Ramos (cell line): Measurements from ENCODE around the gene ZCCHC14.
"Not testable (repeated sequence)": the region's sequence is repeated elsewhere in the genome, so short reads cannot be mapped to it uniquely, and the experiment has no call there.

ENCODE experiments used
- in situ Hi-C: fragments of 300-500 bp; cut with MboI; formaldehyde crosslinking; loops from one replicate; pipeline ENCODE4 v1.14.3; 2022; ENCODE audit warnings: low sequenced_read_pairs; ENCODE audit not compliant: unreplicated experiment

ZCCHC14 gene

DNA sequence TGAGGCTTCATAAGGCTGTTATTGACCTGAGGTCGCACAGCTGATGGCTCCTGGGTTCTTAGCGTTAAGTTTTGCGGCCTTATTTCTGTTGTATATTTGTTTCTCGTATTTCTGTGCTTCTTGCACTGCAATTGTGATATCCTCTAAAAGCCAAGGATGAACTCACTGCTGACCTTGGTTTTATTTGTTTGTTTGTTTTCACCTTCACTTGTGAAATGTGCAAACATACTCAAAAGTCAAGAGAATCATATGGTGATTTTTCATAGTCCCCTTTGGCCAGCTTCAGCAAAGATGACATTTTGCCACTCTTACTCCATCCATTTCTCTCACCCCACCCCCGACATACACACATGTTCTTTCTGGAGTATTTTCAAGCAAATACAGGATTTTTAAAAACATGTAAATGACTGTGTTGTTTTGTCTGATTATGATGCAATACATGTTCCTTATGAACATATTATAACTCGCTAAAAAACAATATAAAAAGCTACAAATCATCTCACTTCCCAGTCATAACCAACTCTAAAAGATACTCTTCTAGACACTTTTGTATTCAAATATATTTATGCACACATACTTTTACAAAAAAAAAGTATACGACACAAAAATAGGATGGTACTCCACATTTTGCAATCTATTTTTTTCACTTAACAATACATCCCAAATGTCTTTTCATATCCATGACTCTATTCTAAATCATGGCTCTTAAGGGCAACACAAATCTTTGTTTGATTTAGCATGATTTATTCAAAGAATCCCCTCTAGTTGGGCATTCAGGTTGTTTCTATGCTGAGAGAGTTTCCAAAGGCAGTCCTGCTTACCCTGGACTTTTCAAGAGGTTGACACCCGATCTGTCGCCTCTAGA is 5.7 kb upstream of the ZCCHC14 start:
- in situ Hi-C loops = no loop called here

DNA sequence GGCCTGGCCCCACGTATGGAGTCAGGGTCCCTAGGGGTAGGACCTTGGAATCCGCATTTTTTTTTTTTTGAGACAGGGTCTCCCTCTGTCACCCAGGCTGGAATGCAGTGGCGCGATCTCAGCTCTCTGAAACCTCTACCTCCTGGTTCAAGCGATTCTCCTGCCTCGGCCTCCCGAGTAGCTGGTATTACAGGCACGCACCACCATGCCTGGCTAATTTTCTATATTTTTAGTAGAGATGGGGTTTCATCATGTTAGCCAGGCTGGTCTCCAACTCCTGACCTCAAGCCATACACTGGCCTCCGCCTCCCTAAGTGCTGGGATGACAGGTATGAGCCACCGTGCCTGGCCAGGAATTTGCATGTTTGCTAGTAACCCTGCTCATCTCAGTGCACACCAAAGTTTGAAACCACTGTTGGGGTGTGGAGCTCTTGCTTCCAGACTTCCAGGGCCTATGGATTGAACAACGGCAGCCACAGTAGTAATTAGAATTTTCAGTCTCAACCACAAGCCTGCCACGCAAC is 5.0 kb upstream of the ZCCHC14 start:
- in situ Hi-C loops = not testable (repeated sequence)

DNA sequence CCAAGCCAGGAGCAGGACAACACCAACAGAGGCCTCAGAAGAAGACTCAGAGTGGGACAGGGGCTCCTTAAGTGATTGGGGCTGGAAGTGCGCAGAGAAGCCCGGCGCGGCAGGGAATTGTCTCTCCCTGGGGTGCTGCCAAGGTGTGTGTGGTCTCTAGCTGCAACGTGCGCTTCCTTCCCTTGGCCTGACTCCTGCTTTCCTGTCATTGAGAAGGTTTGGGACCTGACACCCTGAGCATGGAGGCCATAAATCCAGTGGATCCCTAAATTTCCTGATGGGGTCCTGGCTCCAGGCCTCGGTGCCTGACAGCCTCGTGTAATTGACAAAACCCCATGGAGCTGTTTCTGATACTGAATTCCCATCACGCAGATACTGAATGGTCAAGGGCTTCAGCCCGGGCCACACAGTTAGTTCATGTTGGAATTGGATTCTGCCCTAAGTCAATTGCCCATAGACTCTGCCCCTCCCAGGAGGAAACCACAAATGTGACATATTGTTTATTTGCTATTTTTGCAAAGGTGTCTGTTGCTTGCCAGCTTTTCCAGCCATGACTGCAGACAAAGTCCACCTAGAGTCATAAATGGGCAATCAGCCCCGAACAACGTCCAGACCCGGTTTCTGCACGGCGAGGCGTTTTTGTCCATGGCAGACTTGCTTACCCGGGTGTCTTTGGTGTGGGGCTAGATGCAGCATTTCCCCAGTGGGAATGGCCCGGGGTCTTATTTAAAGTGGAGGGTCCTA is 4.4 kb upstream of the ZCCHC14 start:
- in situ Hi-C loops = not testable (repeated sequence)

GRCh38 chr16:87496447-87496801 is 3.6 kb upstream of the ZCCHC14 start:
- in situ Hi-C loops = no loop called here

DNA sequence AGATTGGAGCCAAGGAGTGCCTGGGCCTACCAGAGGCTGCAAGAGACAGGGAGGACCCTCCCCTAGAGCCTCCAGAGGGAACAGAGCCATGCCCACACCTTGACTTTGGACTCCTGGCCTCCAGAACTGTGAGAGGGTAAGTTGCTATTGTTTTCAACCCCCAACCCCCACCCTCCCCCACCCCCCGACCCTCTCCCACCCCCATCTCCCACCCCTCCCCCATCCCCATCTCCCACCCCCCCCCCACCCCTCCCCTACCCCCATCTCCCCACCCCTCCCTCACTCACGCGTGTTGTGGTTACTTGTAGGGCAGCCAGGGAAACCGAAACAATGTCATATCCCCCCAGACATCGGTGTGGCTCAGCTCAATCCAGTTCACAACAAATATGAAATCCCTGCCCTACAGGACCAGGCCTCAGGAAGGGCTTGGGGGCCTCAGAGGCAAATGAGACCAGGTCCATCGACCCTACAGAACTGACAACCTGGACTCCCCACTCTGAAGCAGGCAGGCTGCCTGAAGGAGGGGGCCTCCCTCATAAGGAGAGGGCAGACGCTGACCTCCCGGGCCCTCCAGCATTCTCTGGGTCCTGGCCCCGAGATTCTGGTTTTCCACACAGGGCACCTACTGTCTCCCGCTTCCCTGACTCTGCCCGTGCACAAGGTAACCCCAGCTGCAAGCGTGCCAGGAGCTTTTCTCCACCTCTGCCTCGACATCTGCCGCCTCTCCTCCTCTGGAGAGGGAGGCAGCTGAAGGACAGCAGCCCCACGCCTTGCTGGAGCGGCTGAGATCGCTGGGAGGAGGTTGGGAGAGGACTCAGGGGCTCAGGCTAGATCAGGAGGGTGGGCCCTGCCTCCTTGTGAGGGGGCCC is 3.0 kb upstream of the ZCCHC14 start:
- in situ Hi-C loops = no loop called here

DNA sequence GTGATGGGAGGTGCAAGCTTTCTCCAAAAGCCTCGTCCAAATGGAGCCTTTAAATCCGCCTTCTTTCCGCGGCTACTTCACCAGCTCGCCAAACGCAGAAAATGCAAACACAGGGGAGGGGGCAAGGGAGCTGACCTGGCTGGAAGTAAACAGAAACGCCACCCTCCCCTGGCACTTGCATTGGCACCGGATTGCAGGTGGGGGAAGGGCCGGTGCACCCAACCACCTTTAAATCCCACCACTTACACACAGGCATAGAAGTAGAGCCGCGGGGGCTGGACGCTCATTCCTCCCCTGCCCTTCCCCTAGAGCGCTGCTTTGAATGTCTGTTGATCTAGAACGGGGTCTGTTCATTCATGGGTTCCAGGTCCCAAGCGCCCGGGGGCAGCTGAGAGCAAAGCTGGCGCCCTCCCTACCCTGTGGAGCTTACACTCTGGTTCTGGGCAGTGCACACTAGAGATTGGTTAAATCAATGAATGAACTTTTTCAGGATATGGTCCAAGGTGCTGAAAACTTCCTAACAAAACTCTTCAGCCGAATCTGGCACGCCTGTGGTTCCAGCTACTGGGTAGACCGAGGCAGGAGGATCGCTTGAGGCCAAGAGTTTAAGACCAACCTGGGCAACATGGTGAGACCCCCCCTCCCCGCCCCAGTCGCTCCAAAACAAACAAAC is 920 bp upstream of the ZCCHC14 start:
- in situ Hi-C loops = no loop called here

GRCh38 chr16:87492291-87492630 is 563 bp downstream of the ZCCHC14 start:
- in situ Hi-C loops = no loop called here

GRCh38 chr16:87491522-87492290 is 1.1 kb downstream of the ZCCHC14 start:
- in situ Hi-C loops = no loop called here

DNA sequence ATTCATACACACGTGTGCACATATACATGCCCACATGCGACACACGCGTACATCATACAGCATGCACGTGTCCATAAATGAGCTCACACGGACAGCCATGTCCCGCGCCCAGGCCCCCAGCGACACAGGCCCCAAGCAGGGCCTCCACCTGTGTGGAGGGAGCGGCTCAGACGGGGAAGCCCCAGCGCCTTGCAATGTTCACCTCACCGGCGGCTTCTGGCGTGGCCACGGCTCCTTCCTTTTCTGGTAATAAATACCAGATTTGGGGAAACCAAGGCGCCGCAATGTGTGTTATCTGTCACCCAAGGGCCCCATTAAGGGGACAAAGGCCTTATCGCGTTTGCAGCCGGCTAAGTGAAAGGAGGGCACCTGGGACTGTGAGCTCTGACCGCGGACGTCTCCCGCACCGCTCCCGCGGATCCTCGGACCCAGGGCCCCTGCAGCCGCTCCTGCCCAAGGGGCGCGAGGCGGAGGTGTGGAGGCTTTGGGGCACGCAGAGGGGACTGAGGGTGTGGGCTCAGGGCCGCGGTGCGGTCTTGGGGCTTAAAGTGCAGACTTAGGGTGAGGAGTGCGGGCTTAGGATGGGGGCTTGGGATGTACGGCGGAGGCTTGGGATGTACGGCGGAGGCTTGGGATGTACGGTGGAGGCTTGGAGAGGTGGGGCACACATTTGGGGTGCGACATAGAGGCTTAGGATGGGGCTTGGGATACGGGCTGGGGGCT is 1.9 kb downstream of the ZCCHC14 start:
- in situ Hi-C loops = not testable (repeated sequence)

GRCh38 chr16:87490096-87490798 is 2.6 kb downstream of the ZCCHC14 start:
- in situ Hi-C loops = no loop called here

DNA sequence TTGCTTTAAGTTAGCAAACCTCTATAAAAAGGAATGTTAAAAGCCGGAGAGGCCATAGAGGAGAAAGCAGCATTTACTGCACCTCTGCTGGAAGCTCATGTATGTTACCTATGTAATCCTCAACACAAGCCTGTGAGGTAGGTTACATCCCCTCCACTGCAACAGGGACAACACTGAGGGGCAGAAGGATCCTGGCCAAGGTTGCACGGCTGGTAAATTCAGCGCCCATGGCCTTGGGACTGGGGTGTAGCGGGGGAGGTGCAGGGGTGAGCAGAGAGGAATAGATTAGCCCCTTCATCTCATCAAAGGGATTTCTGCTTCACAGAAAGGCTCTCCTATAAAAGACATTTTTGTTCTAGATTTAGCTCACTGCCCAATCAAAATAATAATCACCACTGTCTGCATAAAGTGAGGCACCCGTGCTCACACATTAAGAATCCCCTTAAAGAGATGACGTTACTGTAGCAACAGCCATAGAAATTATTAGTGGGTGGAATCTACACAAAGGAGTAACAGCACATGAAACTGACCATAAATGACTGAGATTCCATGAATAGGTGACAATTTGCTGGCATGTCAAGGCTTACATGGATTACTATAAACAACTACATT is 3.3 kb downstream of the ZCCHC14 start:
- in situ Hi-C loops = no loop called here

DNA sequence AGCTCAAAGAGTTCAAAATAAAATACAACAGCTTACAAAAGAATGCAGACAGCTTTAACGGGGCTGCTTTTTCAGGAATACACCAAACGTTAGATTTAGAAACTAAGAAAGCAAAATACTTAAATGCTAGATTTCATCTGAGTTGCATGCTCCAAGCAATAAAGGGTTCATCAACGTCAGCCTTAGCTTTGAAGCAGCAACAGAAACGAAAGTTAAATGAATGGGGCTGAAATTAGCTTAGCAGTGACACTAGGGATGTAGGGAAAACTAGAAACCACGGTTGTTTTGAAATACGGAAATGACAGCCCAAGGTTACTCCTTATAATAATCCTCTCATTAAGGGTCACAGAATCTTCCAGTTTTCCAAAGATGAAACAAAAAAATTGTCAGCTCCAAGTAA is 3.9 kb downstream of the ZCCHC14 start:
- in situ Hi-C loops = not testable (repeated sequence)

DNA sequence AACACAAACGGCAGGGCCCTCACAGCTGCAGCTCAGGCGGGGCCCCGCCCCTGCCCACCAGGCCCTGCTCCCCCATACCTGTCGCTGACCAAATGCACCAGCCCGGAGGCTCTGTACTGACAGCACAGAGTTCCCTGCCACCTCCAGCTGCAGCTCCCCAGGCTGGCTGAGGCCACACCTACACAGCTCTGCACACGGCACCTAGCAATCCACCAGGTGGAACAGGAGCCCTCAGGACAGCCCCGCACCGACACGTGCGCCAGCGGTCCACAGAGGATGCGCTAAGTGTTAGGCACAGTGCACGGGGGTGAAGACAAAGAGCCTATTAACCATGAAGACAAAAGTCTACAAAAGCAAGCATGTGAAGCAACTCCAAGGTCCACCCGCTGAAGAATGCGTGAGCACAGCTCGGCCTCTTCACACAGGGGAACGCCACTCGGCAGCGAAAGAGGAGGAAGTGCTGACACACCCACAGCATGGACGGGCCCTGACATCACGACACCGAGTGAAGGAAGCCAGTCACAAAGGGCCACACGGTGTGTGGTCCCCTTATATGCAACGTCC is 5.4 kb downstream of the ZCCHC14 start:
- in situ Hi-C loops = no loop called here

- in situ Hi-C loops = no loop called here
Observed at GRCh38 chr16:87486713-87487247, 6.0 kb downstream of the ZCCHC14 start.

DNA sequence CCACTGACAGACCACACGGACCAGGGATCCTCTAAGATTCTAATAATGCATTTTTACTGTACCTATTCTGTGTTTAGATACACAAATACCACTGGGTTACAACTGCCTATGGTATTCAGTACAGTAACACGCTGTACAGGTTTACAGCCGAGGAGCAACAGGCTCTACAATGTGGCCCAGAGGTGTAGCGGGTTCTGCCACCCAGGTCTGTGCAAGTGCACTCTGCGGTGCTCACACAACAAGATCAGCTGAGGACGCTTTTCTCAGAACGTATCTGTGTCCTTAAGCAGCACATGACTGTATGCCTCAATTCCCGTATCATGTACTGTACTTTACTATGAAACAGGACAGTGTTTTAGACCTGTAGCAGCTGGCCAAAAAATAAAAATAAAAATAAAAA is 6.5 kb downstream of the ZCCHC14 start:
- in situ Hi-C loops = no loop called here

- in situ Hi-C loops = not testable (repeated sequence)
Observed at GRCh38 chr16:87485792-87486191, 7.0 kb downstream of the ZCCHC14 start.
